GM12865 (cell line): ENCODE measurements around the gene LRFN2.
A peak's percentile ranks its signal among the peaks of the same experiment; 100 is the strongest.

ENCODE experiments used
- DNase-seq: peaks from one replicate; pipeline ENCODE4 v3.0.0; 2010; ENCODE audit warnings: low read depth
- H3K4me3 ChIP-seq: 2 replicates; pipeline ENCODE4 v1.5.1; 2011; ENCODE audit warnings: mild to moderate bottlenecking, low read depth, low read length, control low read depth
- TF ChIP-seq, protein P1 (sequence below): IDR thresholded peaks from 2 replicates; pipeline ENCODE4 v1.5.1; 2011; ENCODE audit warnings: low read length, control low read depth, low read depth, inconsistent platforms; ENCODE audit not compliant: insufficient read depth; ENCODE audit errors: missing control alignments

LRFN2 gene

DNA sequence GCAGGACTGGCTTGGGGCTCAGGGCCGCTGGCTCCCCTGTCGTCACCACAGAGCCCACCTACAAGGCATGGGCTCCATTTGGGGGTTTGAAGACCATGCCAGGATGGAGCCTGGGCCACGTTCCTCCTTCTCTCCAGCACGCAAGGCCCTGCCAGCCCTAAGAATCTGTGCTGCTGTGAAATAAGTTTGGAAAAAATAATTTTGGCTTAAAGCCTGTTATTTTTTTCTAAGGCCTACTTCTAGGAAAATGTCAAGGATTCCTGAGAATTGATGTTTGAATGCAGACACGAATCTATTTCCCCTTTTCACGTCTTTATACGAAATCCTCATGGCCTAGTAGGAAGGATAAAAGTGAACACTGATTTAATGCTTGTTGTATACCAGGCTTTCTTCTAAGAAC is 107.5 kb downstream of the LRFN2 start:
- DNase-seq, result no peak
- TF ChIP-seq, protein P1, sequence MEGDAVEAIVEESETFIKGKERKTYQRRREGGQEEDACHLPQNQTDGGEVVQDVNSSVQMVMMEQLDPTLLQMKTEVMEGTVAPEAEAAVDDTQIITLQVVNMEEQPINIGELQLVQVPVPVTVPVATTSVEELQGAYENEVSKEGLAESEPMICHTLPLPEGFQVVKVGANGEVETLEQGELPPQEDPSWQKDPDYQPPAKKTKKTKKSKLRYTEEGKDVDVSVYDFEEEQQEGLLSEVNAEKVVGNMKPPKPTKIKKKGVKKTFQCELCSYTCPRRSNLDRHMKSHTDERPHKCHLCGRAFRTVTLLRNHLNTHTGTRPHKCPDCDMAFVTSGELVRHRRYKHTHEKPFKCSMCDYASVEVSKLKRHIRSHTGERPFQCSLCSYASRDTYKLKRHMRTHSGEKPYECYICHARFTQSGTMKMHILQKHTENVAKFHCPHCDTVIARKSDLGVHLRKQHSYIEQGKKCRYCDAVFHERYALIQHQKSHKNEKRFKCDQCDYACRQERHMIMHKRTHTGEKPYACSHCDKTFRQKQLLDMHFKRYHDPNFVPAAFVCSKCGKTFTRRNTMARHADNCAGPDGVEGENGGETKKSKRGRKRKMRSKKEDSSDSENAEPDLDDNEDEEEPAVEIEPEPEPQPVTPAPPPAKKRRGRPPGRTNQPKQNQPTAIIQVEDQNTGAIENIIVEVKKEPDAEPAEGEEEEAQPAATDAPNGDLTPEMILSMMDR, result no peak

DNA sequence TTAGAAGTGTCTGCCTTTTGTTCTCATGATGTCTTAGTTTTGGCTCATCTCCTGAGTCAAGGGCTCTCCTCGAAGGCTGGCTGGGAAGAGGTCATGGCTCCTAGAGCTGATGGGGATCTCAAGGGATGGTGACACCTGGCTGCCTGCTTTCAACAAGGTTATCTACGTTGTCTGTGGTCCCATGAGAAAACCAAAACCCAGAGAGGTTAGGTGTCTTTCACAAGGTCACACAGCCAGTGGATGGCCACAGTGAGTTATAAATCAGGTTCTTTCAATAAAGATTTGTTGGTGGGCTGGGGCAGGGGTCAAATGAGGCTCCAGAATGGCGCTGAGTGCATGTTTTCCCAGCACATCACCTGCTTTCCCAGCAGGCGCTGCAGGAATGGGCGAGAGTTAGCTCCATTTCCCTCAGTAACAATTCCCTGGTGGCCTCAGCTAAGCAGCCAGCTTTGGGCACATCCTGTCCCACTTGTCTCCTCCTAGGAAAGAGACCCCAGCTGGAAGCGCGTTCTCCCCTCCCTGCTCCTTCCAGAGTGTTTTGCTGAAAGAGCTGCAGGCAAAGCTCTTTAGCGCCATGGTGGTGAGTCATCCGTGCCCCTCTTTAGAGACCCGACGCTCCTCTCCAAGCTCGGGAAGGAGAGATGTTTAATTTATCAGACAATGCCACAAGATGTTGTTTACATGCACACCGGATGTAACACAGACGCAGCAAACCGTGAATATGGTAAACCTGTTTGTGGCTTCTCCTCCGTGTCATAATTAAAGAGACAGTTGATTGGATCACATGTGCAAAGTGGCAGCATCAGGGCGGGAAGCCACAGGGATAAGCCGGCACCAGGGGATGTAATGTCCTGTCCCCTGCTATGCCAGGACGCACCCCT is 109.7 kb downstream of the LRFN2 start:
- no peak overlapping the region for H3K4me3 ChIP-seq
- TF ChIP-seq, protein P1, result no peak
- DNase-seq, result peak; percentile 4

More for the DNA sequence above, 107.5 kb downstream of the LRFN2 start:
- no peak overlapping the region for H3K4me3 ChIP-seq

DNA sequence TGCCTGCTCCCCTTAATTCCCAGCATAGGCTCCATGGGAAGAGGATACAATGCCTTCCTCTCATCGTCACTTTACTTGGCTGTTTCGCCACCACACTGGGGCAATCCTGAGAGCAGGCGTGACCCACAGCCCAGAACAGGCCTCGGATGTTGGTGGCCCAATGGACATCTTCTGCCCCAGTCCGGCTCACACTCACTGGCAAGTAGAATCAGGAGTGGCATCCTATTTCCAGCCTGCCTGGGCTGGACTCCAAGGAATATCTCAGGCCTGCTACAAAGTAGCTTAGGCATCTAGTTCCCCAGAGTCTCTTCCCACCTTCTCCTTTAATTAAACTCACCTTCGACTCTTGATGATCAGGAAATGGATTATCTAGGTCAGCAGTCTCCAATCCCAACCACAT is 110.5 kb downstream of the LRFN2 start:
- TF ChIP-seq, protein P1, result no peak
- DNase-seq, result no peak
- H3K4me3 ChIP-seq, result no peak overlapping the region

DNA sequence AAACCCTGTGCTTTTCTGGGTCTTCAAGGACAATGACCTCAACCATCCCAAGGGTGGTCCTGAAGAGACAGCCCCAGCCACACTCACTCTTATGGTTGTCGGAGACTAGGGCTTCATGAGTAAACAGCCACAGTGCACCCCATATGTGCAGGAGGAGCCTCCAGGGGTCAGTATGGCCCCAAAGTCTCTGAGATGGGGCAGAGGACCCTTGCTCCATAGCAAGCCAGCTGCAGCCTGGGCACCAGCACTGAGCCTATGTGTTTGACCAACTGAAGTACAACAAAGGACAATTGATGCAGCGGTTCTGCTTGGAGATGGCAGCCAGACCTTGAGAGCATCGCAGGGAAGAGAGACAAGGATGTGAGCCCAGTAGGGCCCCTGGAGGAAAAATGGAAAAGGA is 112.2 kb downstream of the LRFN2 start:
- no peak overlapping the region for H3K4me3 ChIP-seq
- DNase-seq, result no peak
- TF ChIP-seq, protein P1, result no peak

DNA sequence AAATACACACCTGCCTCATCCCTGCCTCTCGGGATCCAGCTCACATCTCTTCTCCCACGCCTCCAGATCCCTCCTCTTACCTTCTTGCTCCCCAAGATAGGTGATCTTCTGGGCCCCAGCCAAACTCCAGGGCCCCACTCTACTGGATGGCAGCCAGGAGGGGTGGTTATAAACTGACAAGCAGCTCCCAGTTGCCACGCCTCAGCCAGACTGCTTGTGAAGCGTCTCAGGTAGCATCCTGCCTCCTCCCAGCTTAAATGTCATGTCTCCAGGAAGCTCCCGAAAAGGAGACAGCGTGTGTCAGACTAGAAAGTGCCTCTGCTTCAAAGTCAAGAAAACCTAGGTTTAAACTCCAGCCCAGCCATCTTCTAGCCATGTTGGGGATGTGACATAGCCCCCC is 114.1 kb downstream of the LRFN2 start:
- no peak overlapping the region for H3K4me3 ChIP-seq
- DNase-seq, result no peak
- TF ChIP-seq, protein P1, result no peak

DNA sequence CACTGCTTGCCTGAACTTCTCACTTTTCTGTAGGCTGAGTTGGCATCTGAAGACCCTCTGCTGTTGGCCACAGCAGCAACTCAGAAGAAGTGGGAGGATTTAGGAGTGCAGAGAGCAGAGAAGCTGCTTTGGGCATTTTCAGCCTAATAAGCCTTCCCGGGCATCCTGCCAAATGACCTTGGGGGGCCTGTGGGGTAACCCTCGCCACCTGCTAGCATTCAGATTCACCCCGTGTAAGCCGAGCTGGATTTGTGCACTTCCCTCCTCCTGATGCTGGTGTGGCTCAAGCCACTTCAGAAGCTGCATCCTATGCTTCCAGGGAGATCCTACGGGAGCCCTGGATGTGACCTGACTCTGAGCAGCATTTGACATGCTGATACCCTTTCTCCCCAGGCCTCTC is 114.8 kb downstream of the LRFN2 start:
- DNase-seq, result no peak
- H3K4me3 ChIP-seq, result no peak overlapping the region
- TF ChIP-seq, protein P1, result no peak

DNA sequence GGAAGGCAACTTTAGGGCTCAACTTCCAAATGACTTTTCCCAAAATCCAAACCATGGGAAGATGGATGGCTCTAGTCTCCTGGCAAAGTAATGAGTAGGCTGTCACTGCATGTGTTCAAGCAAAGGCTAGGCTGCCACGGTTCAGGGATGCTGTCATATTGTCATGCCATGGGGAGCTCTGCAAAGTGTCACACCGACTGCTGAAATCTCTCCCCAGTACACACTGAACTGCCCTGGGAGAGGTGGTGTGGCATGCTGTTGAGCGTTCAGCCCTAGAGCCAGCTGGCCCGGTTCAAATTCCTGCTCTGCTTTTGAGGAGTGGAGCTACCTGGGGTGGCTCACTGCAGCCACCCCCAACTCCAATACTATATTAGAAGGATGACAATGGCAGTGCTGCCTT is 115.9 kb downstream of the LRFN2 start:
- DNase-seq, result no peak
- no peak overlapping the region for H3K4me3 ChIP-seq
- TF ChIP-seq, protein P1, result no peak
